Memory B cell (primary cell): ENCODE data around the gene PIMREG.

ENCODE experiments used
- ATAC-seq: fragments of 150-1000 bp; cut with Tn5 transposase; 2 replicates; pipeline ENCODE4 v1.10.0; 2021; ENCODE audit warnings: low read depth, mild to moderate bottlenecking, moderate library complexity
- DNase-seq, 2 donors: peaks; one replicate each; pipeline ENCODE4 v3.0.0; 2022; ENCODE audit warnings: low spot score in 2 of 2
- H3K27ac Mint-ChIP-seq: one replicate; pipeline ENCODE4 v1.8.0; 2022; ENCODE audit warnings: mild to moderate bottlenecking, moderate library complexity, mixed read lengths
- H3K27me3 Mint-ChIP-seq: one replicate; pipeline ENCODE4 v1.8.0; 2022; ENCODE audit warnings: mixed read lengths
- H3K36me3 Mint-ChIP-seq: one replicate; pipeline ENCODE4 v1.8.0; 2022; ENCODE audit warnings: mild to moderate bottlenecking, mixed read lengths
- H3K4me1 Mint-ChIP-seq: one replicate; pipeline ENCODE4 v1.8.0; 2022; ENCODE audit warnings: mixed read lengths
- H3K4me3 Mint-ChIP-seq: one replicate; pipeline ENCODE4 v1.8.0; 2022; ENCODE audit warnings: mild to moderate bottlenecking, moderate library complexity, mixed read lengths
- H3K9me3 Mint-ChIP-seq: one replicate; pipeline ENCODE4 v1.8.0; 2022; ENCODE audit warnings: mixed read lengths

The PIMREG gene

DNA sequence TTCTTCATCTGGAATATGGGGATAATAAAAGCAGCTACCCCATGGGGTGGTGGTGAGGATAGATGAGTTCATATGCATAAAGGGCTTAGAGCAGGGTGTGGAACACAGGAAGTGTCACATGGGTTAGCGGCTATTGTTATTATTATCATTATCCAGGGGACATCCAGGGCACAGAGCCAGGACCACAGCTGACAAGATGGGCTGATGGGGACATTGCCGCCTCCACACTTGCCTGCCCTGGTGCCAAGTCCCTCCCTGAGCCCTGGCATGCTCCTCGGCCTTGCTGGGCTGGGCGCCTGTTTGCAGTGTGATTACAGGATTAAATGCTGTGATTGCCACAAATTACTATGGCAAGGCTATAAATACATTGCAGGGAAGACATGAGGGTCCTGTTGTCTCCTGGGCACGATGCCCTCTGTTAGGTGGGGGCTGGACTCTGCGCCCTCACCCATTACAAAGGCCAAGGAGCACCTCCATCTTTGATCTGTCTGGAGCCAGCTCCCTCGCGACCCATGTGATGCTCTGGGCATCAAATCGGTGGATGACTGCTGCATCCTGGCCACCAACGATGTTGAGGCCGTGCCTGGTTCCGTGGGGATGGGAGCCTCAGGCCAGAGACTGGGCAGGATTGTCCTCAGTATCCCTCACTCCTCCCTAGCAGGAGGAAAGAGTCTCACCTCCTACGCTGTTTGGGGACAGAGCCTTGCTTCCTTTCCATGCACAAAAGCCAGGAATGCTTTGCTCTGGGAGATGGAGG is 43.2 kb downstream of the PIMREG start:
- no peaks in the 10 kb centered on the region for H3K9me3 Mint-ChIP-seq
- H3K27me3 Mint-ChIP-seq: peaks cover 19% of the 10 kb centered on the region
- H3K4me1 Mint-ChIP-seq: no peaks in the 10 kb centered on the region
- H3K36me3 Mint-ChIP-seq: no peaks in the 10 kb centered on the region
- ATAC-seq (no peak), DNase-seq (no peak)
- H3K27ac Mint-ChIP-seq: no peak overlapping the region
- H3K4me3 Mint-ChIP-seq: no peak overlapping the region

DNA sequence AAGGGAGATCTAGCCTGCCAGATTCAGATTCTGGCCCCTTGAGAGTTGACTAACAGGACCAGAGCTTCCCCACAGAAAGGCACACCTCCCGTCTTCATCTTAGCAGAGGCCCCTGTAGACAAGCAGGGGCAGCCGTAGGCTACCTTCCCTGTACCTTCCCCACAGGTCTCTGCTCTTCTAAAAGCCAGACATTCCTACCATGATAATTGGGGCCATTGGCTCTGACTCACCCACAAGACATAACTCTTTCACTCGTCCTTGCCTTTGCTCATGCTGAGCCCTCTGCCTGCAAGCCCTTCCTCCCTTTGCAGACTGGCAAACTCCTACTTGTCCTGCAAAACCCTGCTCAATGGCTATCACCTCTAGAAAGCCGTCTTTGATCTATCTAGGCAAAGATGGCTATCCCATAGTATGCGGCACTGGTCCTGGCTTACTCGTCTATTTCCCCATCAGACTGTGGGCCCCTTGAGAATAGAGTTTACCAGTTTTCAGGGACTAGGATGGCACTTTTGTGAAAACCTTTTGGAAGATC is 43.8 kb downstream of the PIMREG start:
- peaks cover 21% of the 10 kb centered on the region for H3K27me3 Mint-ChIP-seq
- ATAC-seq: no peak
- no peaks in the 10 kb centered on the region for H3K4me1 Mint-ChIP-seq
- no peaks in the 10 kb centered on the region for H3K36me3 Mint-ChIP-seq
- H3K27ac Mint-ChIP-seq: no peak overlapping the region
- H3K9me3 Mint-ChIP-seq: no peaks in the 10 kb centered on the region
- H3K4me3 Mint-ChIP-seq: no peak overlapping the region
- no peak for DNase-seq

DNA sequence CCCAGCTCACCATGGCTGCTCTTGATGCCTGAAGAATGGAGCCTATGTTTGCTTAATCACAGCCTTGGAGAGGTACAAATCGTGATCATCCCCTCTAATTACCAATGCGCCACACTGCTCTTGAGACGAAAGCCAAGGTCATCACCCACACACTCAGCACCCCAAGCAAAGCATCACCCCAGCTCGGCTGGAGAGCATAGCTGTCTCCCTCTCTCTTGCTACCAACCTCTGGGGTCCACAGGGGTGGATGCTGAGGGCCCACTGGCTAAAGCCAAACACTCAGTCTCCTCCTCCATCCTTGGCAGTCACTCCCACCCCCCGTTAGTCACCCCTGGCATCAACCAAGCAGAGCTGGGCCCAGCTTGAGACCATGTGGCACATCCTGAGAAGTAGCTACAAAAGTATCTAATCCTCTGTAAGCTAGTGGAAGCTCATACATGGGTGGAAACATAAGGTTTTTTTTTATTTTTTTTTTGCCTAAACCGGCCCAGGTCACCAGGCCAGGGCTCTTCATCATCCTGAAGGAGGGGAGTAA is 44.8 kb downstream of the PIMREG start:
- Mint-ChIP-seq H3K4me1 (no peaks in the 10 kb centered on the region), H3K27me3 (peaks cover 17% of the 10 kb centered on the region), H3K4me3 (no peak overlapping the region), H3K27ac (no peak overlapping the region), H3K9me3 (no peaks in the 10 kb centered on the region), H3K36me3 (no peaks in the 10 kb centered on the region)
- ATAC-seq (no peak), DNase-seq (no peak)

DNA sequence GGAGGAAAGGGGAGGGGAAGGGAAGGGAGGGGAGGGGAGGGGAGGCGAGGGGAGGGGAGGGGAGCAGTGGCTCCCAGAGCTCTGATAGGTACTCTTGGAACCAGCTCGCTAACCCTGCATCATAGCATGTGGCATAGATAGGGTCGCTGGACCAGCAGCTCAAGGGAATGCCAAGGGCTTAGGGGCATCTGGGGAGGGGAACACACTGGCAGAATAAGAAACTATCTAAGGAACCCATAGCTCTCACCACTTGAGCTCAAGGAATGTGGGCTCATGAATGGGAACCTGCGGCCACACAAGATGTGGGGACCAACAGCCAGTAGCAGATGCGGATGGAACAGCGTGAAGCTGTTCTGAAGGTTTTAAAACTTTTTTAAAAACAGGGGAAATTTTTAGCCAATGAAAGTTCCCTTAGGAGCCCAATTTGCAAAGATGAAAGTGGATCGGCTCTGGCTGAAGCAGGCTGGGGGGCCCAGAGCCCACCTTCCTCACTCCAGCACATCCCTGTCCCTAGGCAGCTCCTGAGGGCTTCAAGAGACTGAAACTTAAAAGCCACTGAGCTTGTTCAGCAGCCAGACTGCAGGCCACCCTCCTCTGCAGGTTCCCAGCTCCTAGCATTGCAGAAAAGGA is 46.9 kb downstream of the PIMREG start:
- H3K4me1 Mint-ChIP-seq: peaks cover 7% of the 10 kb centered on the region
- H3K36me3 Mint-ChIP-seq: no peaks in the 10 kb centered on the region
- H3K9me3 Mint-ChIP-seq: no peaks in the 10 kb centered on the region
- H3K27ac Mint-ChIP-seq: no peak overlapping the region
- no peak for ATAC-seq
- H3K27me3 Mint-ChIP-seq: peaks cover 16% of the 10 kb centered on the region
- H3K4me3 Mint-ChIP-seq: no peak overlapping the region
- no peak for DNase-seq

DNA sequence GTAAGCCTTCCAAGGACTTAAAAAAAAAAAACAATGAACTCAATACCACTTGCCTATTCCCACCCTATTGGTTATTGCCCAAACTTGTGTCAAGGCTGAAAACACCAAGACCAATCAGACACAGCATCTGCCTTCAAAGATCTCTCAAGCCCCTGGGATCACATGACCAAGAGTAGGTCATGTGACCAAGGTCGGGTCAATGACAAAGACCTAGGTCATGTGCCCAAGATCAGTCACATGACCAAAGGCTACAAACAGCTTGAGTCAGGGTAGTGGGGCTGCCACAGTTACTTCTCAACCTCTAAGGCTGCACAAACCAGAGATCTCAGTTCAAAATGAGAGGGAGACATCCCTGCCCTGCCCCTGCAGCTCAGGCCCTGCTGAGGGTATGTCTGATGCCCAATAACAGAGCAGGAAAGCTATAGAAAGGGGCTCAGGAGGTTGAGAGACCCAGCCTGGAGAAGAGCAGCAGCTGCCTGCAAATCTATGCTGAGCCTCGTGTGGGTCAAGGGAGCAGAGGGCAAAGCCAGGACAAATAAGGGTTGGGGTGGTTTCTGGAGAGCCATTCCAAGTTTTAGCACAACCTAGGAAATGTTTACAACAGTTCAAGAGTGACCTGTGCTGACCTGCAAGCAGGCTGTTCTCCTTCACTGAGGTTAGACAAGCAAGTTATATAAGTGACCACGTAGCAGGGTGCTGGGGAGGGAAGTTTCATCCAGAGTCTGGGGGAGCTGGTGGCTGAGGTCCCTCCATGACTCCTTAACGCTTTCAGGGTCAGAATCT is 48.8 kb downstream of the PIMREG start:
- no peak for ATAC-seq
- Mint-ChIP-seq H3K4me3 (no peak overlapping the region), H3K4me1 (peaks cover 18% of the 10 kb centered on the region), H3K27me3 (peaks cover 15% of the 10 kb centered on the region), H3K36me3 (no peaks in the 10 kb centered on the region), H3K27ac (no peak overlapping the region), H3K9me3 (no peaks in the 10 kb centered on the region)
- no peak for DNase-seq

DNA sequence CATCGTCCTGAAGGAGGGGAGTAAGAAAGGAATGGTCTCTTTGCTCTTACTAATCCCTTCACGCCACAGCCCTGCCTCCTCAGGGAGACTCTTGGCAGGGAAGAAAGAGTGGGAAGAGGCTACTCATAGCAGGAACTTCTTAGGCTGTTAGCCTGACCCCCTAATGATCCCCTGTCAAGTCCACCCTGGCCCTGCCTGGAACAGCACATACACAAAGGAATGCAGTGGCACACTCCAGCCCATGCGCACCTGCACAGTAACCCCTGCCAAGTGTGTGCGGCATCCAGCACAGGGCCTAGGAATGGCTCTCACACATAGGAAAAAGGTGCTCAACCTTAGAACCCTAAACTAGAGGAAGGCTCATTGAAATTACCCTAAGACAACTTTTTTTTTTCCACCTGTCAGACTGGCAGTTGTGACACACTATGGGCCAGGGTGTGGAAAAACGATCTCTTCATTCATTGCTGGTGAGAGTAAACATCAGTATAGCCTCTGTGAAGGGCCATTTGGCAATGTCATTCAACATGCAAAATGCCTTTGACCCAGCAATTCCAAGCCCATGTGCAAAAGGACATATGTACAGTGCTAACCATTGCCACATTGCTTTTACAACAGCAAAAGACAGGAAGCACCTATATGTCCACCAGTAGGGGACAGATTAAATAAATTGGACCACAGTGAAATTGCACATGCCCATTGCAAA is 50.1 kb downstream of the PIMREG start:
- no peak overlapping the region for H3K4me3 Mint-ChIP-seq
- peaks cover 9% of the 10 kb centered on the region for H3K27me3 Mint-ChIP-seq
- no peak overlapping the region for H3K27ac Mint-ChIP-seq
- H3K36me3 Mint-ChIP-seq: no peaks in the 10 kb centered on the region
- no peak for ATAC-seq
- H3K4me1 Mint-ChIP-seq: peaks cover 18% of the 10 kb centered on the region
- no peak for DNase-seq
- H3K9me3 Mint-ChIP-seq: no peaks in the 10 kb centered on the region

DNA sequence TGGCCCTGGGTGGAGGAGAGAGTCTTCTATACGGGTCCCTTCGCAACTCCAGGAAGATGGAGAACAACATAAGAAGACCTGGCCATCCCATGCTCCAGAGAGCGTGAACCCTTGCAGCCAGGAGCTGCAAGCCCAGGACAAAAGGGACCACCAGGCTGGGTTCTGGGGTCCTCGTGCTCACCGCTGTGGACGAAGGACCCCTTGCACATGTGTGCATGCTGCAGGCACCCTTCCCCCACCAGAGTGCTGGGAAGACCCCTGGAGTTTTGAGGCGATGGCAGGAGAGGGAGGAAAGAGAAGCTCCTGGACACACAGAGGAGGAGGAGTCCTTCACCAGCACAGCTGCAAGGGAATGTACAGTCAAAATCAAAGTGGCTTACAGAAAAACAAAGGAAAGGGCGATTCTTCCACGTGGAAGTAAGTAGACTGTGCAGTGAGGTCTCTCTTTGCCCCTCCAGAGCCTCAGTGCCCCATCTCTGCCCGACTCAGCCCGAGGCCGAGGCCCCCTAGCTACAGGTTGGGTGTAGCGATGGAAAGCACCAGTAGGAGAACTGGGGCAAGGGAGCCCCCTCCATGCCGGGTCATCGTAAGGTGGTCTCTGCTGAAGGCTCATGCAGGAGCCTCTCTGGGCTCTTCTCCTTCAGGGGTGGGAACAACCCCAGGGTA is 51.3 kb downstream of the PIMREG start:
- Mint-ChIP-seq H3K9me3 (no peaks in the 10 kb centered on the region), H3K4me3 (peak overlapping the region; percentile 73), H3K36me3 (no peaks in the 10 kb centered on the region), H3K27me3 (peaks cover 9% of the 10 kb centered on the region), H3K27ac (no peak overlapping the region), H3K4me1 (peaks cover 18% of the 10 kb centered on the region)
- ATAC-seq (peak; percentile 10), DNase-seq (no peak)

DNA sequence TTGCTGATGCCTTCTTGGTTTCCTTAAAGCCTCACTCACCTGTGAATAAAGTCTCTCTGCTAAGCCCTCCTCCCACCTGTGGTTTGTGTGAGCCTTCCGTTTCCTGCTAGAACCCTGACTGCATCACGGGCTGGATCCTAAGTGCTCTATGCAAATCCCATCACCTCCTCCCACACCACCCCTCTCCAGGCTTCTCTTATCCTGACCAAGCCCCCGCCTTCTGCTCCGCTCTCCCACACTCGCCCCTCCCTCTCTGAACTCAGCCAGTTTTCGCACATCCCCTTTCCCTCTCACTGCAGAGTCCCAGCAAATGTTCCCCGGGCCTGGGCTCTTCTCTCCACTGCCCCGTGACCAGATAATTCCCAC is 51.8 kb downstream of the PIMREG start:
- peak; percentile 38 for ATAC-seq
- Mint-ChIP-seq H3K36me3 (no peaks in the 10 kb centered on the region), H3K27ac (no peak overlapping the region), H3K4me1 (peaks cover 18% of the 10 kb centered on the region), H3K4me3 (peak overlapping the region; percentile 73), H3K27me3 (peaks cover 9% of the 10 kb centered on the region), H3K9me3 (no peaks in the 10 kb centered on the region)
- no peak for DNase-seq

DNA sequence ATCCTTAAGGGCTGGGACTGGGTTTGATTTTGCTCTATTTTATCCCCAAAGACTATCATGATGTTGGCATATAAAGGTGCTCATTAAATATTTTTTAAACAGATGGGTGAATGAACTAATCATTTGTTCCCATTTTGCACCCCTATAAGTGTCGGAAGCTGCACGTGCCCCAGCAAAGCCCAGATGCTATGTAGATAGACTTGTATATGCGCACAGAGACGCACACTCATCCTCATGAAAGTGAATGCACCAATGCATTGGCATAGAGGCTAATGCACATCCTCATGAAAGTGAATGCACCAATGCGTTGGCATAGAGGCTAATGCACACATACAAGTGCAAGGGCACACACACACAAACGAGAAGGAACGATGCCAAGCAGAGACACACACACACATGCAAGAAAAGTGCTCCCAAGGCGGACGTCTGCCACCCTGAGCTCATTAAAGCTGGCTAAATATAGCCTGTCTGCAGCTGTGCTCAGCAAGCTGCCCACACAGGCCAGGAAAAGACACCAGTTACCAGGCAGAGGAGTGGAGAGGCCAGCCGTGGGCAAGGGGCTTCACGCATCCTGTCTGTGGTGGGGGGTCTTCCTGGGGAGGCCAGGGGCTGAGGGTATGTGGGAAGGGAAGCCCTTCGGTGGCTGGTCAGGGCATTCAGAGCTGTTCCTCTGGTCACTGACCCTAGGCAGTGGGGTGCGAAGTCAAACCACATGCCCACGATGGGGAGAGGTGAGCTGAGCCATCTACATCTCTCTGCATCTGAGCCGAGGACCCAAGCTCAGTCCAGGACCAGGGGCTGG is 52.6 kb downstream of the PIMREG start:
- Mint-ChIP-seq H3K27ac (no peak overlapping the region), H3K4me3 (peak overlapping the region; percentile 73), H3K27me3 (peaks cover 9% of the 10 kb centered on the region), H3K4me1 (peaks cover 18% of the 10 kb centered on the region), H3K9me3 (no peaks in the 10 kb centered on the region), H3K36me3 (no peaks in the 10 kb centered on the region)
- no peak for DNase-seq
- ATAC-seq: no peak

DNA sequence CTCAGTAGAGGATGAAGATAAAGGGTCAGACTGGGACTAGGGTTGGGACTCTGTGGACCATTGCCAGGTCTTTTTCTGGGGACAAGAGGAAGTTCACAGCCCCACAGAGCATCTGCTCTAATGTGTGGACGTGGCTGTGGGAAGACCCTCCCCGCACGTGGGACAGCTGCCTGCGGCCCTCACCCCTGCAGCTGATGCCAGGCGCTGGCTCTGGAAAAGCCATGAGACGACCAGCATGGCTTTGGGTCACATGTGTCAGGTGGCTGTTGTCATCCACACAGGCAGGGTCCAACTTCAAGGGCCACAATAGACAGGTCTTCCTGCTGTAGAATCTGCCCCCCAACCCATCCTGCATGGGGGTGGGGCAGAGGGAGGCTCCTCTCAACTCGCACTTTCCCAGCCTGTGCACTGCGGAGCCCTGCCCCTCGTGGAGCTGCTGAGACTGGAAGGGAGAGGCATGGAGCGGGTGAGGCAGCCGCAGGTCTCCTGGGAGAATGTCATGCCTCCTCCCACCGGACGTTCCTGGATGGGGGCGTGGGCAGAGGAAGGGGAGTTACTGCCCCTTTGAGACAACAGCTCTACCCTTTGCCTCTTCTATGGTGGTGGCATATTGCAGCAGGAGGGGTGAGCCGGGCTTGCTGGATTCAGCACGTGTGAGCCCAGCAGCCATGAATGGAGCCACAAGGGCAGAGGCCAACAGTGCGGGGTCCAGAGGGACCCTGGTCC is 53.4 kb downstream of the PIMREG start:
- Mint-ChIP-seq H3K27me3 (peaks cover 9% of the 10 kb centered on the region), H3K4me1 (peaks cover 18% of the 10 kb centered on the region), H3K4me3 (no peak overlapping the region), H3K9me3 (no peaks in the 10 kb centered on the region), H3K27ac (no peak overlapping the region), H3K36me3 (no peaks in the 10 kb centered on the region)
- DNase-seq (no peak), ATAC-seq (no peak)

DNA sequence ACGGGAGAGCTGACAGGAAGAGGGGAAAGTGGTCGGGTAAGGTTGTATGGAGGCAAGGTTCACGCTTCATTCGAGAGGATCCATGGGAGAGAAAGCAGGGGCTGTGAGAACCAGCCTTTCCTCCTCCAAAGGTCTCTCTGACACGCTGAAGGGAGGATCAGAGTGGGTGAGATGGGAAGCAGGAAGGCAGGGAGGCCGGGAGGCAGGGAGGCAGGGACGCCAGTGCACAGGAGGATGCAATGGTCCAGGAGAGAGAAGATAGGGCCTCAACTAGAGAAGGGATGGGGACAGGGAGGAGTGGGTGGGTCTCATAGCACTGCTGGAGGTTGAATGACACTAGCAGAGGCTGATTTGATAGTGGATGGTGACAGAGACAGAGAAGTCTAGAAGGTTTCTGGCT is 54.1 kb downstream of the PIMREG start:
- no peak overlapping the region for H3K27ac Mint-ChIP-seq
- no peaks in the 10 kb centered on the region for H3K9me3 Mint-ChIP-seq
- DNase-seq (no peak), ATAC-seq (no peak)
- no peaks in the 10 kb centered on the region for H3K36me3 Mint-ChIP-seq
- no peak overlapping the region for H3K4me3 Mint-ChIP-seq
- peaks cover 8% of the 10 kb centered on the region for H3K27me3 Mint-ChIP-seq
- peaks cover 18% of the 10 kb centered on the region for H3K4me1 Mint-ChIP-seq

DNA sequence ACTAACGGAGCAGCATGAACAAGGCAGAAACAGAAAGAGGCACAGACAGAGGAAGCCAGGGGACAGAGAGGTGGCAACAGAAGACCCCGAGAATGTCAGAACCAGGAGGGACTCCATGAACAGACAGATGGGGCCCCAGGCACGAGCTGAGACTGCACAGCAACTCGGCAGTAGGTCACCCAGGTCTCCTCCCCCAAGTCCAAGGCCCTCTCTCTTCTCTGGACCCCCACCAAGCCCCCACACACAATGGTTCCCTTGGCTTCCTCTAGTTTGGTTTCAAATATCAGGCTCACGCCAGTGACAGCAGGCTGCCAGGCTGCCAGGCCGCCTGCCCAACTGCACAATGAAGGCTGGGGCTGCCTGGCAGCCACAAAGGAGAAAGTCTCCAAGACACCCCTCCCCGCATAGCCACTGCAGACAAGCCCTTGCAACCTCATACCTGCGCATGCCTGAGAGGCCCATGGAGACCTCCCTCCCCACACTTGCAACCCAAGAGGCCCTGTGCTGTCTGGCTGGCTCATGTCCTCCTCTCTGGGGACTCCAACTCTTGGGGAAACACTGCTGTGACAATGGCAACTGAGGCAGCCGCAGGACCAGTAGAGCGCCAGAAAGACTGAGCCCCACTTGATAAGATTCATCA is 54.8 kb downstream of the PIMREG start:
- Mint-ChIP-seq H3K9me3 (no peaks in the 10 kb centered on the region), H3K36me3 (no peaks in the 10 kb centered on the region), H3K4me1 (peaks cover 18% of the 10 kb centered on the region), H3K27me3 (peaks cover 8% of the 10 kb centered on the region), H3K27ac (no peak overlapping the region), H3K4me3 (no peak overlapping the region)
- DNase-seq (no peak), ATAC-seq (no peak)
